ENCODE data around the gene PTPRN2. TPM values are rescaled to one million over a fixed set of nuclear protein-coding genes. Genes with fewer than 3 reads are reported as not detected.

The PTPRN2 gene
- total RNA-seq, 2 donors from 2014 or later = 26.1 to 55.5 TPM

- DNase-seq (ENCODE audit: low spot score) = no peak
- no peaks in the 10 kb centered on the region for H3K9me3 ChIP-seq
- no peak overlapping the region for H3K27ac ChIP-seq
- H3K4me3 ChIP-seq = no peak overlapping the region
- TF ChIP-seq POLR2AphosphoS5 (IDR thresholded peaks at IDR 0.05) (peak; percentile 42), CTCF (IDR thresholded peaks at IDR 0.05) (no peak)
- WGBS = 56% methylated on average over 14 of the region's 14 CpGs
- no peaks in the 10 kb centered on the region for H3K36me3 ChIP-seq
- intact Hi-C loops (cut with DNase I) = no loop called here
- H3K27me3 ChIP-seq (replicated peaks; ENCODE audit: insufficient read depth) = no peaks in the 10 kb centered on the region
- H3K4me1 ChIP-seq (replicated peaks) = no peaks in the 10 kb centered on the region
These were observed 820.0 kb downstream of the PTPRN2 start for GRCh38 chr7:157767506-157768197.

GRCh38 chr7:157766098-157766497 lies 821.5 kb downstream of the PTPRN2 start:
- no peaks in the 10 kb centered on the region for H3K36me3 ChIP-seq
- no peaks in the 10 kb centered on the region for H3K4me1 ChIP-seq (replicated peaks)
- intact Hi-C loops (cut with DNase I) = no loop called here
- H3K4me3 ChIP-seq = no peak overlapping the region
- DNase-seq (ENCODE audit: low spot score) = no peak
- H3K27ac ChIP-seq = no peak overlapping the region
- no peaks in the 10 kb centered on the region for H3K27me3 ChIP-seq (replicated peaks; ENCODE audit: insufficient read depth)
- no peaks in the 10 kb centered on the region for H3K9me3 ChIP-seq
- TF ChIP-seq POLR2AphosphoS5 (IDR thresholded peaks at IDR 0.05) (no peak), CTCF (IDR thresholded peaks at IDR 0.05) (no peak)

- 93% methylated on average over 1 of the region's 1 CpG for WGBS
- intact Hi-C loops (cut with DNase I) = no loop called here
These were observed 822.6 kb downstream of the PTPRN2 start for GRCh38 chr7:157764946-157765537.

GRCh38 chr7:157764193-157764592 lies 823.4 kb downstream of the PTPRN2 start:
- no peaks in the 10 kb centered on the region for H3K27me3 ChIP-seq (replicated peaks; ENCODE audit: insufficient read depth)
- H3K4me3 ChIP-seq = no peak overlapping the region
- intact Hi-C loops (cut with DNase I) = no loop called here
- H3K4me1 ChIP-seq (replicated peaks) = no peaks in the 10 kb centered on the region
- DNase-seq (ENCODE audit: low spot score) = no peak
- H3K9me3 ChIP-seq = no peaks in the 10 kb centered on the region
- no peak overlapping the region for H3K27ac ChIP-seq
- 90% methylated on average over 6 of the region's 6 CpGs for WGBS
- TF ChIP-seq POLR2AphosphoS5 (IDR thresholded peaks at IDR 0.05) (no peak), POLR2A (IDR thresholded peaks at IDR 0.05) (no peak), CTCF (IDR thresholded peaks at IDR 0.05) (no peak)
- H3K36me3 ChIP-seq = no peaks in the 10 kb centered on the region

More at GRCh38 chr7:157764946-157765537, 822.6 kb downstream of the PTPRN2 start:
- DNase-seq (ENCODE audit: low spot score) = no peak
- H3K9me3 ChIP-seq = no peaks in the 10 kb centered on the region
- no peak overlapping the region for H3K27ac ChIP-seq
- TF ChIP-seq POLR2AphosphoS5 (IDR thresholded peaks at IDR 0.05) = no peak
- no peak overlapping the region for H3K4me3 ChIP-seq
- no peaks in the 10 kb centered on the region for H3K27me3 ChIP-seq (replicated peaks; ENCODE audit: insufficient read depth)
- no peaks in the 10 kb centered on the region for H3K36me3 ChIP-seq
- no peaks in the 10 kb centered on the region for H3K4me1 ChIP-seq (replicated peaks)

GRCh38 chr7:157763279-157764000 lies 824.2 kb downstream of the PTPRN2 start:
- H3K4me3 ChIP-seq = no peak overlapping the region
- intact Hi-C loops (cut with DNase I) = no loop called here
- no peaks in the 10 kb centered on the region for H3K36me3 ChIP-seq
- TF ChIP-seq CTCF (IDR thresholded peaks at IDR 0.05) (no peak), POLR2A (IDR thresholded peaks at IDR 0.05) (no peak), POLR2AphosphoS5 (IDR thresholded peaks at IDR 0.05) (no peak)
- H3K4me1 ChIP-seq (replicated peaks) = no peaks in the 10 kb centered on the region
- H3K9me3 ChIP-seq = no peaks in the 10 kb centered on the region
- no peaks in the 10 kb centered on the region for H3K27me3 ChIP-seq (replicated peaks; ENCODE audit: insufficient read depth)
- no peak overlapping the region for H3K27ac ChIP-seq
- no peak for DNase-seq (ENCODE audit: low spot score)
- 89% methylated on average over 14 of the region's 14 CpGs for WGBS
